H54 (cell line): ENCODE measurements around the gene TUT7.
A peak's percentile ranks its signal among the peaks of the same experiment; 100 is the strongest.
"Not testable (repeated sequence)": the region's sequence is repeated elsewhere in the genome, so short reads cannot be mapped to it uniquely, and the experiment has no call there.

ENCODE experiments used
- DNase-seq: peaks from one replicate; pipeline ENCODE4 v3.0.0; 2011; ENCODE audit warnings: low spot score, mixed read lengths; ENCODE audit not compliant: insufficient read length
- FAIRE-seq: peaks from 3 replicates; lab custom pipeline; 2011; peaks lifted over from hg19 to GRCh38; lab: Jason Lieb, UNC
- POLR2A ChIP-seq: IDR thresholded peaks from 2 replicates; pipeline ENCODE4 v1.6.1; 2011; ENCODE audit warnings: low read depth, mild to moderate bottlenecking, low read length

TUT7 gene

GRCh38 chr9:86333651-86334050 lies 20.6 kb downstream of the TUT7 start:
- FAIRE-seq (peak; percentile 88), DNase-seq (no peak)
- no peak for TF ChIP-seq POLR2A

GRCh38 chr9:86330186-86330585 lies 24.0 kb downstream of the TUT7 start:
- DNase-seq (no peak), FAIRE-seq (peak; percentile 85)
- TF ChIP-seq POLR2A = no peak

DNA sequence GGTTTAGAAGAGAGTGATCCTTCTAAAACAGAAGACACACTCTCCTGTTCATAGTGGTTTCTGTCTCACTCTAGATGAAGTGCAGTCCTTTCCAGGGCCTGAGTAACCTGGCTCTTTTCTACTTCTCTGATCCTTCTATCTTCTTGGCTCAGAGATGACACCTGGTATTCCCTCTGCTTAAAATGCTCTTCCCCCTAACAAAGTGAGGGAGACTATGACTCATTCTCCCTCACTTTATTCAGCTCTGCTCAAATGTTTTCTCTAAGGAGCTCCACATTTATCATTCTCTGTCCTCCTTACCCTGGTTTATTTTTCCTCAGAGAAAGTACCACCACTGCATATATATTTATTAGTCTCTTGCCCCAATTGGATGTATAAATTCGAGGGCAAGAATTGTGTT lies 24.6 kb downstream of the TUT7 start:
- FAIRE-seq = peak; percentile 41

DNA sequence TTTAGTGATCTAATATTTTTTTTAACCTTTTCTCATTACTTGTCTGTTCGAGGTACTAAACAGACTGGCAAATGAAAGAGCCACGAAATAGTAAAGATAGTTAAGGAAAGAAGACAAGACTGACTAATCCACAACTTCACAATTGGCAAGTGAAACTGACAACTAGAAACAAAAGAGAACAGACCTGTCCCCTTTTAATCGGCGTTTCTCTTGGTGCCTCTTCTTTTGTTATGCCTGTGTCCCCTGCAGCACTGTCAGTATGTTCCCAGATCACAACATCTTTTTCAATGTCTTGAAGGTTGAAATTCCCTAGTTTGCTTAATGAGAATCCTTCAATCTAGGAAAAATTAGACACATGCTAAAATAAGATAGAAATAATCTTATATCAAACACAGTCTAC lies 26.1 kb downstream of the TUT7 start:
- no peak for FAIRE-seq

More for the DNA sequence above, 24.6 kb downstream of the TUT7 start:
- TF ChIP-seq POLR2A = no peak
- DNase-seq = no peak

DNA sequence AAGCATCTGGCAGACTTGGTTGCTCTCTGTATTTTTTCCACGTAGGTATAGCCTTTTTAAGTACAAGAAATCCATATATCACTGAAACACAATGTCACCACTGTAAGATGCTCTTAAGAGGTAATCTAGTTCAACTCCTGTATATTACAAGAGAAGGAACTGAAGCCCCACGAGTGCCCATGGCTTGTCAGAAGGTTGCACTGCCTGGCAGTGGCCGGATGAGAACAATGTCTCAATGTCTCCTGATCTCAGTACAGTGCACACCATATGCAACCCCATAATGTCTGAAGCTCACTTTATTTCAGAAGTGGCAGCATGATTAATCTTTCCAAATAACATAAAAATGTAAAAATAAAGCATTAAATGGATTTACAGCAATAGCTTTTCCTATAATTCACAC lies 27.7 kb downstream of the TUT7 start:
- no peak for TF ChIP-seq POLR2A
- FAIRE-seq (peak; percentile 38), DNase-seq (no peak)

More for the DNA sequence above, 26.1 kb downstream of the TUT7 start:
- DNase-seq = no peak
- TF ChIP-seq POLR2A = no peak

DNA sequence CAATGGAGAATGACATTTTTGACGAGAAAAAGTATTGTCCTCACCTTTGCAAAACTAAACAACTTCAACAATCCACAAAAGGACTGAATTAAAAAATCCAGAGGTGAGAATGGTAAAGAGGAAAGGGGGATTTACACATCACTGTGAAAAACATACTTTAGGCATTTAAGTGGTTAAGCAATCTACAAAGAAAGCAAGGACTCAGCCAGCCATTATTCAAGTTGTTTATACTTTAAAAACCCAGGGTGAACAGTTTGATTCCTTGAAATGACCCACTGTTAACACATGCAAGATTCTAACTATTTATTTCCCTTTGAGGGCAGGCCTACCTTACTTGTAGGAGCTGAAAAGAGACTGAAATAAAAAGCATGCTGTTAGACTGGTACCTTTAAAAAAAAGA lies 29.3 kb downstream of the TUT7 start:
- no peak for DNase-seq
- FAIRE-seq = peak; percentile 58
- TF ChIP-seq POLR2A = no peak

DNA sequence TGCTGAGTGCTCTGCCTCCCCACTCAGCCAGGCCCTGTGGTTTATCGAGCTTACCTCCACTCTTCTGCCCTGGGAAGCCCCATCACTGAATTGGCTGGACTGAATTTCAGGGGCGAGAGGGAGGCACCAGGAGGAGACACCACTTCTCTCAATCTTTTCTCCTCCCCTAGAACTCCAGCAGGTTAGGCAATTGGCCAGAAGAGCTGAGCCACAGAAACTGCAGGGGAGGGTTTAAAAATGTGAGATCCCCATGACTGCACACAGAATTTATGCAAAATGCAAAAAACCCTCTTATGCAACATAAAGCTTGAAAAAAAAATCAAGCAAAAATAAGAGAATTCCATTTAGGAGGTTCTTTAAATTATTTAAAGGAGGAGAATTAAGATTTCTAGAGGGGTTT lies 29.9 kb downstream of the TUT7 start:
- peak; percentile 57 for FAIRE-seq
- no peak for TF ChIP-seq POLR2A
- DNase-seq = no peak

- TF ChIP-seq POLR2A = no peak
- FAIRE-seq (peak; percentile 100), DNase-seq (peak; percentile 34)
Observed at GRCh38 chr9:86322973-86323644, 31.1 kb downstream of the TUT7 start.

GRCh38 chr9:86321373-86321772 lies 32.8 kb downstream of the TUT7 start:
- no peak for TF ChIP-seq POLR2A
- DNase-seq = no peak

DNA sequence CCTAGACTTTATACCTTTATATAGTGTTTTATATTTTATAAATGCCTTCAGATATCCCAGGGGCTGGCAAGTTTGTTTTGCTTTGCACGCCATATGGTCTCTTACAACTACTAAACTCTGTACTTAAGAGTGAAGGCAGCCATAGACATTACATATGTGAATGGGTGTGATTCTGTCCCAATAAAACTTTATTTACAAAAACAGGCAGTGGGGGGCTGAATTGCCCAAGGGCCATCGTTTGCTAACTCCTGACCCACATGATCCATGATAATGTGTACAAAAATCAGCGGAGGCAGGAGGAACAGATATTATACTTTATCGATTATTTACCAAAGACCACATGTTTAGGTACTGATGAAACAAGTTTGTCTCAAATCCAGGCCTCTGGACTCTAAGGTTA lies 36.0 kb downstream of the TUT7 start:
- no peak for TF ChIP-seq POLR2A
- no peak for DNase-seq
- peak; percentile 41 for FAIRE-seq

More at GRCh38 chr9:86321373-86321772, 32.8 kb downstream of the TUT7 start:
- FAIRE-seq = peak; percentile 97

- FAIRE-seq (no peak), DNase-seq (no peak)
- no peak for TF ChIP-seq POLR2A
Observed at GRCh38 chr9:86315078-86315477, 39.1 kb downstream of the TUT7 start.

DNA sequence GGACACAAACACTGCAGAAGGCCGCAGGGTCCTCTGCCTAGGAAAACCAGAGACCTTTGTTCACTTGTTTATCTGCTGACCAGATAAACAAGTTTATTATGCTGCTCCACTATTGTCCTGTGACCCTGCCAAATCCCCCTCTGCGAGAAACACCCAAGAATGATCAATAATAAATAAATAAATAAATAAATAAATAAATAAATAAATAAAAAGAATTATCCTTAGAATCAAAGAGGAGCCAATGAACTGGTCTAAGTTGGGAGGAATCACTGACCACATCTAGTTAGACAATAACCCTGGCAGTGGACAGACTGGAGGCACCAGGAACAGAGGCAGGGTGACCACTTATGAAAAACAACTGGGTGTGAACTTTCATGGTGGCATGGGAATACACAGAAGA lies 41.3 kb downstream of the TUT7 start:
- not testable (repeated sequence) for DNase-seq, FAIRE-seq

DNA sequence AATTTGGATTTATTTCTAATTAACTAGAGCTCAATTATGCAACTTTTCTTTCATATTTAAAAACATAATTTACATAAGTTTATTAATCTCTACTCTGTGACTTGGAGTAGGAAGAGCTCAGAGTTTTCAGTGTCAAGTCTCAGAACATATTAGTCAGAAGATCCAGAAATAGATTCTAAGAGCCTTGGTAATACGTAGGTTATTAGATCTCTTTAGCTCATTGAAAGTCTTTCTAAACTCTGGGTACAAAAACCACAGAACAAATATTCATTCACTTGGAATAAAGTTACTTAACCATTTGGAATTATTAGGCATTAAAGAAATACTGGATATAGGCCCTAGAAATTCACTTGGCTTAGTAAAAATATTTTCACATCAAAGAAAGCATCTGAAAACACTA lies 45.5 kb downstream of the TUT7 start:
- DNase-seq (no peak), FAIRE-seq (peak; percentile 64)
- no peak for TF ChIP-seq POLR2A

GRCh38 chr9:86304236-86304730 lies 49.9 kb downstream of the TUT7 start:
- FAIRE-seq = no peak
- no peak for TF ChIP-seq POLR2A
- DNase-seq = no peak

- FAIRE-seq (peak; percentile 93), DNase-seq (no peak)
- no peak for TF ChIP-seq POLR2A
Observed at GRCh38 chr9:86303316-86303975, 50.8 kb downstream of the TUT7 start.
